ENCODE results near the gene C5orf15. TPM values are rescaled to one million over a fixed set of nuclear protein-coding genes. Genes with fewer than 3 reads are reported as not detected.

Gene C5orf15
- total and polyA plus RNA-seq, 4 donors: 21.6 to 118 (median 40.0) TPM

DNA sequence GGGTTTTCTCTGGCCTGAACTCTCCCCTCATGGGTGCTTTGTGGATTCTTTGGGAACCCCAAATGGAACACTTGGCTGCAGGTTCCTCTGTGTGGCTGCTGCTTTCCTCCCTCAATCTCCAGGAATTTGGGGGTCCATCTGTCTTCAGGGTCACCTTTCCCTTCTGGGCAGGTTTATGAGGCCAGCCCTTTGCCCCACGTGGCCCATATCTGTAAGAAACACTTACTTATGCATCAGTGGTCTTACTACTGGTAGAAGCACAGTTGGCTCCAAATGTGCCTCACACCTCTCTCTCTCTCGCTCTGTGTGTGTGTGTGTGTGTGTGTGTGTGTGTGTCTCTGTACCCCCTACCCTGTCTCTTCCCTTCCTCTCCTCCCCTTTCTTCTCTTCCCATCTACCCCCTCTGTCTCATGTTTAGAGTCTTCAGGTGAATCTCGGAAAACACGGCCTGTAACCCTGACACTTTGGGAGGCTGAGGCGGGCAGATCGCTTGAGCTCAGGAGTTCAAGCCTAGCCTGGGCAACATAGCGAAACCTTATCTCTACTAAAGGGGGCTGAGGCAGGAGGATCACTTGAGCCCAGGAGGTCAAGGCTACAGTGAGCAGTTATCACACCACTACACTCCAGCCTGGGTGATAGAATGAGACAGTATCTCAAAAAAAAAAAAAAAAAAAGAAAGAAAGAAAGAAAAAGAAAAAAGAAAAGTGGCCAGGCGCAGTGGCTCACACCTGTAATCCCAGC, 26.8 kb downstream of the C5orf15 start:
- Histone ChIP-seq H3K4me3 (no peak overlapping the region), H3K4me1 (ENCODE audit: control insufficient read depth in 5 of 5, insufficient read depth in 5 of 5, low read length in 5 of 5) (peaks cover 0 to 6% (median 0%) of the 10 kb centered on the region in 5 donors), H3K36me3 (ENCODE audit: control insufficient read depth in 4 of 4, insufficient read depth in 4 of 4, low read length in 4 of 4) (no peaks in the 10 kb centered on the region), H3K27ac (ENCODE audit: low read depth in 1 of 2, low read length in 1 of 2) (no peak overlapping the region), H3K9me3 (ENCODE audit: control insufficient read depth in 4 of 4, insufficient read depth in 3 of 4, low read length in 3 of 4) (no peaks in the 10 kb centered on the region), H3K27me3 (ENCODE audit: control insufficient read depth in 3 of 3, insufficient read depth in 3 of 3, low read length in 2 of 3) (no peaks in the 10 kb centered on the region), H3K9ac (ENCODE audit: insufficient read depth in 1 of 2, low read length in 2 of 2) (no peak overlapping the region)
- TF ChIP-seq, protein P1, sequence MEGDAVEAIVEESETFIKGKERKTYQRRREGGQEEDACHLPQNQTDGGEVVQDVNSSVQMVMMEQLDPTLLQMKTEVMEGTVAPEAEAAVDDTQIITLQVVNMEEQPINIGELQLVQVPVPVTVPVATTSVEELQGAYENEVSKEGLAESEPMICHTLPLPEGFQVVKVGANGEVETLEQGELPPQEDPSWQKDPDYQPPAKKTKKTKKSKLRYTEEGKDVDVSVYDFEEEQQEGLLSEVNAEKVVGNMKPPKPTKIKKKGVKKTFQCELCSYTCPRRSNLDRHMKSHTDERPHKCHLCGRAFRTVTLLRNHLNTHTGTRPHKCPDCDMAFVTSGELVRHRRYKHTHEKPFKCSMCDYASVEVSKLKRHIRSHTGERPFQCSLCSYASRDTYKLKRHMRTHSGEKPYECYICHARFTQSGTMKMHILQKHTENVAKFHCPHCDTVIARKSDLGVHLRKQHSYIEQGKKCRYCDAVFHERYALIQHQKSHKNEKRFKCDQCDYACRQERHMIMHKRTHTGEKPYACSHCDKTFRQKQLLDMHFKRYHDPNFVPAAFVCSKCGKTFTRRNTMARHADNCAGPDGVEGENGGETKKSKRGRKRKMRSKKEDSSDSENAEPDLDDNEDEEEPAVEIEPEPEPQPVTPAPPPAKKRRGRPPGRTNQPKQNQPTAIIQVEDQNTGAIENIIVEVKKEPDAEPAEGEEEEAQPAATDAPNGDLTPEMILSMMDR (IDR thresholded peaks at IDR 0.05; ENCODE audit: control extremely low read depth, extremely low read depth): no peak
- DNase-seq (no peak), ATAC-seq (ENCODE audit: insufficient read depth, low FRiP score) (no peak)
- WGBS, 2 donors: 96% methylated on average over 8 of the region's 8 CpGs

DNA sequence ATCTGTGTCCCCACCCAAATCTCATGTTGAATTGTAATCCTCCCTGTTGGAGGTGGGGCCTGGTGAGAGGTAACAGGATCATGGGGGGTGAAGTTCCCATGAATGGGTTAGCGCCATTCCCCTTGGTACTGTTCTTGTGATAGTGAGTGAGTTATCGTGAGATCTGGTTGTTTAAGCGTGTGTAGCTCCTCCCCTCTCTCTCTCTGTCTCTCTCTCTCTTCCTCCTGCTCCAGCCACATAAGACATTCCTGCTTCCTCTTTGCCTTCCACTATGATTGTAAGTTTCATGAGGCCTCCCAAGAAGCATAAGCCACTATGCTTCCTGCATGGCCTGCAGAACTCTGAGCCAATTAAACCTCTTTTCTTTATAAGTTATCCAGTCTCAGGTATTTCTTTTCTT, 28.8 kb downstream of the C5orf15 start:
- 88 to 93% methylated on average over 3 of the region's 3 CpGs for WGBS, 2 donors
- Histone ChIP-seq H3K36me3 (ENCODE audit: control insufficient read depth in 4 of 4, insufficient read depth in 4 of 4, low read length in 4 of 4) (no peaks in the 10 kb centered on the region), H3K4me1 (ENCODE audit: control insufficient read depth in 5 of 5, insufficient read depth in 5 of 5, low read length in 5 of 5) (peaks cover 0 to 4% (median 0%) of the 10 kb centered on the region in 5 donors), H3K9me3 (ENCODE audit: control insufficient read depth in 4 of 4, insufficient read depth in 3 of 4, low read length in 3 of 4) (no peaks in the 10 kb centered on the region), H3K9ac (ENCODE audit: insufficient read depth in 1 of 2, low read length in 2 of 2) (no peak overlapping the region), H3K27me3 (ENCODE audit: control insufficient read depth in 3 of 3, insufficient read depth in 3 of 3, low read length in 2 of 3) (no peaks in the 10 kb centered on the region), H3K4me3 (no peak overlapping the region), H3K27ac (ENCODE audit: low read depth in 1 of 2, low read length in 1 of 2) (no peak overlapping the region)
- ATAC-seq (ENCODE audit: insufficient read depth, low FRiP score) (no peak), DNase-seq (no peak)
- TF ChIP-seq, protein P1 (IDR thresholded peaks at IDR 0.05; ENCODE audit: control extremely low read depth, extremely low read depth): no peak

DNA sequence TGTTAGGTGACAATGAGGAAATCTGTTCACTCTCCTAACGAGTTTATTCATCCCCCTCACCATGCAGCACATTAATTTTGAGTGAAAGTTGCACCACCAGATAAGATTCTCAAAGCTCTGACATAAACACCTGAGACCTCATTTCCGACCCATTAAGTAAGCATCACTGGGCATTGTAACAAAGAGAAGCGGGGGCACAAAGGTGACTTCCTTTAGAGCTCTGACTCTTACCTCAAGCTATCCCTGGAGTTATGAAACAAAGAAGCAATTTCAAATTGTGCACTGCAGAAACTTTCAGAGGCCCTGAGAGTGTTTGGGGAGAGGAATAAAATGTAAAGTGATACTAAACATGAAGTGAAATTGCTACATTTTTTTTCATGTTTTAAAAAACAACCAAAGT, 29.5 kb downstream of the C5orf15 start:
- Histone ChIP-seq H3K9ac (ENCODE audit: insufficient read depth in 1 of 2, low read length in 2 of 2) (no peak overlapping the region), H3K27me3 (ENCODE audit: control insufficient read depth in 3 of 3, insufficient read depth in 3 of 3, low read length in 2 of 3) (no peaks in the 10 kb centered on the region), H3K4me1 (ENCODE audit: control insufficient read depth in 5 of 5, insufficient read depth in 5 of 5, low read length in 5 of 5) (peaks cover 0 to 4% (median 0%) of the 10 kb centered on the region in 5 donors), H3K36me3 (ENCODE audit: control insufficient read depth in 4 of 4, insufficient read depth in 4 of 4, low read length in 4 of 4) (no peaks in the 10 kb centered on the region), H3K4me3 (no peak overlapping the region), H3K9me3 (ENCODE audit: control insufficient read depth in 4 of 4, insufficient read depth in 3 of 4, low read length in 3 of 4) (no peaks in the 10 kb centered on the region), H3K27ac (ENCODE audit: low read depth in 1 of 2, low read length in 1 of 2) (no peak overlapping the region)
- ATAC-seq (ENCODE audit: insufficient read depth, low FRiP score): no peak
- no peak for DNase-seq
- 73 to 80% methylated on average over 3 of the region's 3 CpGs for WGBS, 2 donors
- TF ChIP-seq, protein P1 (IDR thresholded peaks at IDR 0.05; ENCODE audit: control extremely low read depth, extremely low read depth): no peak

Measured in lung (tissue), 12 donors.